H1 (cell line): ENCODE results near the gene FGF14. TPM values are rescaled to one million over a fixed set of nuclear protein-coding genes. Genes with fewer than 3 reads are reported as not detected.

Experiments
- BCL11A ChIP-seq, 2 experiments: IDR thresholded peaks; one replicate each; pipeline ENCODE4 v1.6.1; 2011; ENCODE audit warnings: low read depth in 2 of 2, low read length in 2 of 2, mild to moderate bottlenecking in 2 of 2
- RFX5 ChIP-seq: IDR thresholded peaks from 2 replicates; pipeline ENCODE4 v1.6.1; 2011; ENCODE audit warnings: low read depth, low read length, improper control_type of control experiment, borderline replicate concordance
- polyA plus RNA-seq, 7 experiments: library from polyadenylated mRNA; depleted of rRNA in 3 of 7; stranded (reverse) in 5 of 7; unstranded in 2 of 7; fragments of >200 nt in 5 of 7; fragments of 200-250 nt in 2 of 7; gene quantifications; 1 replicate in 5 of 7; 2 replicates in 1 of 7; 4 replicates in 1 of 7; pipeline versions ENCODE4 v1.2.1 to v1.2.3, GENCODE V29; 2011 to 2013; ENCODE audit warnings: missing spikeins in 2 of 7, mixed read lengths in 2 of 7
- total RNA-seq: library from RNA; stranded (reverse); fragmentation: NEBNext Ultra II Directional; extraction: Animal tissue kit (Norgen Biotek cat#: 25700); gene quantifications from 2 replicates; pipeline ENCODE4 v1.2.1, GENCODE V29; 2021

The FGF14 gene
- total and polyA plus RNA-seq, 2 of the 8 experiments (the other 6 are each of a cell fraction or from before 2014, with no cell fraction given) = 0.05 to 0.58 TPM

- TF ChIP-seq BCL11A (IDR thresholded peaks at IDR 0.05; ENCODE audit: low read depth in 2 of 2, low read length in 2 of 2) (no peak), RFX5 (no peak)
These were observed 590.5 kb downstream of the FGF14 start (continued) for GRCh38 chr13:101811284-101811839.
